NOMO-1 (cell line): ENCODE data around the gene ADAMTS17.
A peak's percentile ranks its signal among the peaks of the same experiment; 100 is the strongest.

Source experiments
- DNase-seq, 2 experiments: peaks; one replicate each; lab custom pipeline; 2025; ENCODE audit not compliant: unreplicated experiment in 2 of 2; lab: John Stamatoyannopoulos, UW

The ADAMTS17 gene

GRCh38 chr15:100011235-100011634, 330.5 kb downstream of the ADAMTS17 start:
- DNase-seq = no peak

- no peak for DNase-seq
These were observed 332.4 kb downstream of the ADAMTS17 start for GRCh38 chr15:100009372-100009771.

GRCh38 chr15:100008258-100008657, 333.5 kb downstream of the ADAMTS17 start:
- DNase-seq = no peak

GRCh38 chr15:100007609-100008008, 334.2 kb downstream of the ADAMTS17 start:
- no peak for DNase-seq

- DNase-seq = no peak
These were observed 336.1 kb downstream of the ADAMTS17 start for GRCh38 chr15:100005715-100006114.

GRCh38 chr15:100005013-100005412, 336.8 kb downstream of the ADAMTS17 start:
- DNase-seq = no peak

- no peak for DNase-seq
These were observed 338.8 kb downstream of the ADAMTS17 start for GRCh38 chr15:100002787-100003536.

- DNase-seq = no peak
These were observed 339.6 kb downstream of the ADAMTS17 start for GRCh38 chr15:100002086-100002620.

- DNase-seq = peak; percentile 32 to 70
These were observed 340.4 kb downstream of the ADAMTS17 start for GRCh38 chr15:100001405-100001804.

GRCh38 chr15:99999282-100000070, 342.3 kb downstream of the ADAMTS17 start:
- no peak for DNase-seq

GRCh38 chr15:99998661-99999101, 343.1 kb downstream of the ADAMTS17 start:
- DNase-seq = no peak

GRCh38 chr15:99997112-99997651, 344.6 kb downstream of the ADAMTS17 start:
- DNase-seq = no peak

GRCh38 chr15:99996660-99997059, 345.1 kb downstream of the ADAMTS17 start:
- no peak for DNase-seq

- DNase-seq = no peak
These were observed 346.2 kb downstream of the ADAMTS17 start for GRCh38 chr15:99995543-99995942.

- DNase-seq = no peak
These were observed 346.9 kb downstream of the ADAMTS17 start for GRCh38 chr15:99994849-99995248.

- no peak for DNase-seq
These were observed 348.1 kb downstream of the ADAMTS17 start for GRCh38 chr15:99993681-99994131.

- no peak for DNase-seq
These were observed 348.5 kb downstream of the ADAMTS17 start for GRCh38 chr15:99993262-99993661.

- no peak for DNase-seq
These were observed 349.1 kb downstream of the ADAMTS17 start for GRCh38 chr15:99992611-99993231.

GRCh38 chr15:99989095-99989494, 352.7 kb downstream of the ADAMTS17 start:
- no peak for DNase-seq

GRCh38 chr15:99987701-99988100, 354.1 kb downstream of the ADAMTS17 start:
- DNase-seq = no peak

- DNase-seq = no peak
These were observed 354.7 kb downstream of the ADAMTS17 start for GRCh38 chr15:99987119-99987506.
